ENCODE results near the gene ARID5A. TPM values are rescaled to one million over a fixed set of nuclear protein-coding genes. Genes with fewer than 3 reads are reported as not detected.
A peak's percentile ranks its signal among the peaks of the same experiment; 100 is the strongest.

Gene ARID5A
- total and polyA plus RNA-seq, 2 of the 13 experiments (the other 11 are each of a cell fraction or from before 2014, with no cell fraction given), result 6.0 to 9.5 TPM

- TF ChIP-seq BRCA1 (CRISPR knock-in tag; IDR thresholded peaks at IDR 0.05) (peak; percentile 71; the same call in 1 of the 2 replicates), SMAD1 (CRISPR knock-in tag; IDR thresholded peaks at IDR 0.05; ENCODE audit: borderline replicate concordance, low read depth) (no peak), ZBTB20 (CRISPR knock-in tag; IDR thresholded peaks at IDR 0.05; ENCODE audit: borderline replicate concordance, low read depth) (peak; percentile 97), TFAP4 (IDR thresholded peaks at IDR 0.05; ENCODE audit: borderline replicate concordance, low read depth) (peak; percentile 98), GABPB1 (CRISPR knock-in tag; IDR thresholded peaks at IDR 0.05) (peak; percentile 68; the same call in 1 of the 2 replicates), ZNF354B (CRISPR knock-in tag; IDR thresholded peaks at IDR 0.05) (no peak), IKZF5 (CRISPR knock-in tag; IDR thresholded peaks at IDR 0.05) (peak; percentile 87; the same call in 1 of the 2 replicates), CEBPB (IDR thresholded peaks at IDR 0.05; ENCODE audit: borderline replicate concordance, low read depth, low read length) (peak; percentile 92), TRIM24 (CRISPR knock-in tag; IDR thresholded peaks at IDR 0.05) (peak; percentile 93), CBFB (CRISPR knock-in tag; IDR thresholded peaks at IDR 0.05) (peak; percentile 72; the same call in 1 of the 2 replicates), ZNF781 (CRISPR knock-in tag; IDR thresholded peaks at IDR 0.05; ENCODE audit: borderline replicate concordance, not compliant biosample characterization) (peak; percentile 49), SP4 (CRISPR knock-in tag; IDR thresholded peaks at IDR 0.05) (peak; percentile 58), ZBTB44 (CRISPR knock-in tag; IDR thresholded peaks at IDR 0.05) (no peak), MAFG (CRISPR knock-in tag; IDR thresholded peaks at IDR 0.05) (no peak), ZBTB46 (CRISPR knock-in tag; IDR thresholded peaks at IDR 0.05; ENCODE audit: borderline replicate concordance) (0 out of 2 replicates have a peak, but pooled peaks have one; percentile 76), PLSCR1 (CRISPR knock-in tag; IDR thresholded peaks at IDR 0.05; ENCODE audit: borderline replicate concordance) (no peak), POLR2G (IDR thresholded peaks at IDR 0.05; ENCODE audit: low read depth, low read length) (peak; percentile 46), FOXP1 (IDR thresholded peaks at IDR 0.05) (no peak), FOXP1 (CRISPR knock-in tag; IDR thresholded peaks at IDR 0.05) (peak; percentile 87), TFDP2 (CRISPR knock-in tag; IDR thresholded peaks at IDR 0.05) (0 out of 2 replicates have a peak, but pooled peaks have one; percentile 26), NFYB (CRISPR knock-in tag; IDR thresholded peaks at IDR 0.05) (no peak), SIX1 (CRISPR knock-in tag; IDR thresholded peaks at IDR 0.05; ENCODE audit: borderline replicate concordance) (peak; percentile 69; the same call in 1 of the 2 replicates)
These were observed 65.1 kb downstream of the ARID5A start (continued) for GRCh38 chr2:96601382-96602292.
